OCI-LY3 (cell line): ENCODE measurements around the gene APBA1.

Source experiments
- H2AFZ ChIP-seq: fragments of 200-600, 300-600 bp; shearing (Covaris generic); 2 replicates; pipeline ENCODE4 v1.6.0; 2014; ENCODE audit warnings: antibody characterized with exemption, low read depth, low read length
- H3K27ac ChIP-seq: fragments of 200-600, 300-600 bp; sonication (generic); 2 replicates; pipeline ENCODE4 v1.5.1; 2014; ENCODE audit warnings: mild to moderate bottlenecking, low read length, moderate library complexity, mixed read lengths
- H3K27me3 ChIP-seq: fragments of 200-600, 300-600 bp; sonication (generic); 2 replicates; pipeline ENCODE4 v1.6.1; 2014; ENCODE audit warnings: low read depth, low read length, mixed read lengths
- H3K36me3 ChIP-seq: fragments of 200-600, 300-600 bp; sonication (generic); replicated peaks from 2 replicates; pipeline ENCODE3; 2014; ENCODE audit warnings: low read depth, low read length, mixed read lengths
- H3K4me1 ChIP-seq: fragments of 300-600, 200-600 bp; sonication (generic); 2 replicates; pipeline ENCODE4 v1.6.1; 2014; ENCODE audit warnings: low read length, mixed read lengths
- H3K4me2 ChIP-seq: fragments of 200-600, 300-600 bp; sonication (generic); 2 replicates; pipeline ENCODE4 v1.6.1; 2014; ENCODE audit warnings: low read length, mixed read lengths
- H3K4me3 ChIP-seq: fragments of 300-600, 200-600 bp; sonication (generic); 2 replicates; pipeline ENCODE4 v1.5.1; 2014; ENCODE audit warnings: antibody characterized with exemption, mild to moderate bottlenecking, low read length, moderate library complexity
- H3K79me2 ChIP-seq: fragments of 300-600, 200-600 bp; shearing (Covaris generic); 2 replicates; pipeline ENCODE4 v1.6.1; 2014; ENCODE audit warnings: mild to moderate bottlenecking, low read length, mixed read lengths
- H3K9ac ChIP-seq: fragments of 300-600, 200-600 bp; shearing (Covaris generic); 2 replicates; pipeline ENCODE4 v1.6.0; 2014; ENCODE audit warnings: mild to moderate bottlenecking, low read length, moderate library complexity
- H3K9me3 ChIP-seq: fragments of 200-600, 300-600 bp; shearing (Covaris generic); 2 replicates; pipeline ENCODE4 v1.6.1; 2014; ENCODE audit warnings: low read length, mixed read lengths; ENCODE audit not compliant: insufficient read depth
- H4K20me1 ChIP-seq: fragments of 200-600, 300-600 bp; sonication (generic); 2 replicates; pipeline ENCODE4 v1.6.1; 2016; ENCODE audit warnings: low read length, mixed read lengths; ENCODE audit not compliant: insufficient read depth
- EZH2phosphoT487 ChIP-seq: fragments of 200-600 bp; shearing (Covaris generic); IDR thresholded peaks from 2 replicates; pipeline ENCODE4 v1.6.1; 2018; ENCODE audit warnings: antibody characterized with exemption, mixed run types, low read depth
- TF ChIP-seq, protein P1 (sequence below): fragments of 200-600, 300-600 bp; sonication (generic); IDR thresholded peaks from 2 replicates; pipeline ENCODE4 v1.5.1; 2014; ENCODE audit warnings: antibody characterized with exemption, low read length, low read depth

Gene APBA1

GRCh38 chr9:69683927-69684326, 11.8 kb upstream of the APBA1 start:
- Histone ChIP-seq H3K27ac (no peak overlapping the region), H3K4me3 (no peak overlapping the region), H3K27me3 (no peaks in the 10 kb centered on the region), H3K4me2 (no peak overlapping the region), H3K79me2 (no peaks in the 10 kb centered on the region), H3K36me3 (no peaks in the 10 kb centered on the region), H2AFZ (no peak overlapping the region), H3K9me3 (no peaks in the 10 kb centered on the region), H4K20me1 (no peaks in the 10 kb centered on the region), H3K9ac (no peak overlapping the region), H3K4me1 (no peaks in the 10 kb centered on the region)
- TF ChIP-seq, protein P1, sequence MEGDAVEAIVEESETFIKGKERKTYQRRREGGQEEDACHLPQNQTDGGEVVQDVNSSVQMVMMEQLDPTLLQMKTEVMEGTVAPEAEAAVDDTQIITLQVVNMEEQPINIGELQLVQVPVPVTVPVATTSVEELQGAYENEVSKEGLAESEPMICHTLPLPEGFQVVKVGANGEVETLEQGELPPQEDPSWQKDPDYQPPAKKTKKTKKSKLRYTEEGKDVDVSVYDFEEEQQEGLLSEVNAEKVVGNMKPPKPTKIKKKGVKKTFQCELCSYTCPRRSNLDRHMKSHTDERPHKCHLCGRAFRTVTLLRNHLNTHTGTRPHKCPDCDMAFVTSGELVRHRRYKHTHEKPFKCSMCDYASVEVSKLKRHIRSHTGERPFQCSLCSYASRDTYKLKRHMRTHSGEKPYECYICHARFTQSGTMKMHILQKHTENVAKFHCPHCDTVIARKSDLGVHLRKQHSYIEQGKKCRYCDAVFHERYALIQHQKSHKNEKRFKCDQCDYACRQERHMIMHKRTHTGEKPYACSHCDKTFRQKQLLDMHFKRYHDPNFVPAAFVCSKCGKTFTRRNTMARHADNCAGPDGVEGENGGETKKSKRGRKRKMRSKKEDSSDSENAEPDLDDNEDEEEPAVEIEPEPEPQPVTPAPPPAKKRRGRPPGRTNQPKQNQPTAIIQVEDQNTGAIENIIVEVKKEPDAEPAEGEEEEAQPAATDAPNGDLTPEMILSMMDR = no peak
- no peak for TF ChIP-seq EZH2phosphoT487

- no peaks in the 10 kb centered on the region for H4K20me1 ChIP-seq
- no peak overlapping the region for H3K27ac ChIP-seq
- no peak overlapping the region for H3K4me2 ChIP-seq
- no peaks in the 10 kb centered on the region for H3K4me1 ChIP-seq
- H3K9ac ChIP-seq = no peak overlapping the region
- H2AFZ ChIP-seq = no peak overlapping the region
- no peak for TF ChIP-seq EZH2phosphoT487
- TF ChIP-seq, protein P1 = no peak
- no peaks in the 10 kb centered on the region for H3K36me3 ChIP-seq
- H3K9me3 ChIP-seq = no peaks in the 10 kb centered on the region
- H3K79me2 ChIP-seq = no peaks in the 10 kb centered on the region
- peaks cover 3% of the 10 kb centered on the region; the same call in 1 of the 2 replicates for H3K27me3 ChIP-seq
- H3K4me3 ChIP-seq = no peak overlapping the region
These were observed 6.8 kb upstream of the APBA1 start for GRCh38 chr9:69678843-69679538.

DNA sequence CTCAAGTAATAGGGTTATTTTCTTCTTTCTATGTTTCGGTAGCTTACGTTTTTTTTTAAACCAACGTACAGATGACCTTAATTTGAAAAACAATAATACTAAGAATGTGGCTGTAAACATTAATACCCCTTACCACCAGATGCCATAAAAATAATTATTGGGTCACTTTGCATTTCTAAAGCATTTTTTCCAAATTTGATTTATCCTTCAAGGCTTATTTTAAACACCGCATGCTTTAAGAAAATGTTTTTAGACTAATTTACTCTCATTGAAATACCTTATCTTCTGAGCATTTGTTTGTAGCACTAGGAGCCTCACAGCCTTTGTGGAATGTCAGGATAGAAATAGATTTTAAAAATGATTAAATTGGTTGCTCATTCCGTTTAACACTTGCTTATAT, 5.8 kb upstream of the APBA1 start:
- Histone ChIP-seq H3K36me3 (no peaks in the 10 kb centered on the region), H3K79me2 (no peaks in the 10 kb centered on the region), H3K4me1 (no peaks in the 10 kb centered on the region), H3K4me3 (no peak overlapping the region), H3K4me2 (no peak overlapping the region), H2AFZ (no peak overlapping the region), H3K9me3 (no peaks in the 10 kb centered on the region), H3K27me3 (peaks cover 3% of the 10 kb centered on the region; the same call in 1 of the 2 replicates), H4K20me1 (no peaks in the 10 kb centered on the region), H3K9ac (no peak overlapping the region), H3K27ac (no peak overlapping the region)
- no peak for TF ChIP-seq EZH2phosphoT487
- TF ChIP-seq, protein P1 = no peak

GRCh38 chr9:69675563-69675962, 3.4 kb upstream of the APBA1 start:
- Histone ChIP-seq H4K20me1 (no peaks in the 10 kb centered on the region), H3K4me1 (no peaks in the 10 kb centered on the region), H3K79me2 (no peaks in the 10 kb centered on the region), H3K27ac (no peak overlapping the region), H3K9me3 (no peaks in the 10 kb centered on the region), H2AFZ (no peak overlapping the region), H3K27me3 (peaks cover 3% of the 10 kb centered on the region; the same call in 1 of the 2 replicates), H3K9ac (no peak overlapping the region), H3K36me3 (no peaks in the 10 kb centered on the region), H3K4me2 (no peak overlapping the region), H3K4me3 (no peak overlapping the region)
- TF ChIP-seq, protein P1 = no peak
- TF ChIP-seq EZH2phosphoT487 = no peak
